Esophagus squamous epithelium (tissue), 5 donors: ENCODE measurements around the gene FES. TPM values are rescaled to one million over a fixed set of nuclear protein-coding genes. Genes with fewer than 3 reads are reported as not detected.

Experiments
- DNase-seq: peaks from one replicate; lab custom pipeline; 2025; lab: John Stamatoyannopoulos, UW
- H3K27ac ChIP-seq, 4 donors: fragments of 200-600 bp; sonication (generic); one replicate each; pipeline ENCODE4 v1.5.1; 2016 to 2019; ENCODE audit warnings: mild to moderate bottlenecking in 1 of 4
- H3K27me3 ChIP-seq, 4 donors: fragments of 200-600 bp; sonication (generic); 1 replicate in 3 of 4; 2 replicates in 1 of 4; pipeline versions ENCODE4 v1.5.1 to v1.6.0; 2017 to 2021; ENCODE audit warnings: antibody characterized with exemption in 1 of 4
- H3K36me3 ChIP-seq, 3 donors: fragments of 200-600 bp; sonication (generic); one replicate each; pipeline ENCODE4 v1.5.1; 2016 to 2019
- H3K4me1 ChIP-seq, 3 donors: fragments of 200-600 bp; sonication (generic); one replicate each; pipeline ENCODE4 v1.5.1; 2017 to 2019
- H3K4me3 ChIP-seq, 4 donors: fragments of 200-600 bp; sonication (generic); 1 replicate in 3 of 4; 2 replicates in 1 of 4; pipeline ENCODE4 v1.5.1; 2016 to 2019; ENCODE audit warnings: mild to moderate bottlenecking in 2 of 4, moderate library complexity in 1 of 4
- H3K9me3 ChIP-seq, 3 donors: fragments of 200-600 bp; sonication (generic); one replicate each; pipeline ENCODE4 v1.5.1; 2016 to 2019
- CTCF ChIP-seq, 6 experiments: fragments of 450-650 bp in 4 of 6; fragments of 200-600 bp in 2 of 6; sonication (generic) in 2 of 6; IDR thresholded peaks; one replicate each; pipeline ENCODE4 v1.5.1; 2016 to 2019; ENCODE audit warnings: antibody characterized with exemption in 6 of 6, mild to moderate bottlenecking in 4 of 6, moderate library complexity in 4 of 6
- POLR2A ChIP-seq, 4 donors: fragments of 450-650 bp; IDR thresholded peaks; one replicate each; pipeline ENCODE4 v1.6.1; 2017; ENCODE audit warnings: antibody characterized with exemption in 4 of 4, mild to moderate bottlenecking in 4 of 4, moderate library complexity in 3 of 4
- WGBS, 2 donors: methylation state at CpG; one replicate each; pipeline ENCODE4 v1.1.5; 2018; 5-methylcytosine and 5-hydroxymethylcytosine counted together
- intact Hi-C: fragments of 100-400 bp; cut with DNase I; formaldehyde crosslinking; loops from one replicate; pipeline ENCODE4 v1.15.0; 2022
- total RNA-seq, 4 donors: library from RNA; depleted of rRNA; stranded (reverse); fragments of >200 nt; gene quantifications; one replicate each; pipeline ENCODE4 v1.1.0, GENCODE V29; 2016
- donor health status: DM: yes; HTN: yes; CAD: no.

Gene FES
- total RNA-seq, 4 donors from 2014 or later = 1.8 to 13.4 (median 9.7) TPM

- no peaks in the 10 kb centered on the region for H3K36me3 ChIP-seq
- H3K4me3 ChIP-seq = no peak within 1 kb of the TSS
- no peaks in the 10 kb centered on the region for H3K9me3 ChIP-seq
- intact Hi-C loops = no loop called here
- WGBS, 2 donors = 41 to 68% methylated on average over 6 of the region's 6 CpGs
- DNase-seq = no peak
- no peaks in the 10 kb centered on the region for H3K27me3 ChIP-seq
- TF ChIP-seq CTCF (IDR thresholded peaks at IDR 0.05) (no peak), POLR2A (IDR thresholded peaks at IDR 0.05) (peak in 1 of 4 donors; percentile 37)
- peaks cover 46 to 89% (median 66%) of the 10 kb centered on the region in 3 donors for H3K4me1 ChIP-seq
- H3K27ac ChIP-seq = peak within 1 kb of the TSS; percentile 87 to 97 (median 96)
Measured at GRCh38 chr15:90868261-90868689, 16.0 kb upstream of the FES start, which contains the start of gene FURIN. Gene FURIN, plus strand, starts transcription at chr15:90868588. Its CDS starts 7,153 bp downstream, at chr15:90875741.

- Histone ChIP-seq H3K9me3 (no peaks in the 10 kb centered on the region), H3K27me3 (no peaks in the 10 kb centered on the region), H3K4me1 (peaks cover 50 to 89% (median 69%) of the 10 kb centered on the region in 3 donors), H3K36me3 (no peaks in the 10 kb centered on the region), H3K4me3 (no peak overlapping the region), H3K27ac (peak overlapping the region; percentile 87 to 97 (median 96))
- TF ChIP-seq POLR2A (IDR thresholded peaks at IDR 0.05) (no peak), CTCF (IDR thresholded peaks at IDR 0.05) (no peak)
- intact Hi-C loops = no loop called here
- DNase-seq = no peak
Measured at GRCh38 chr15:90869140-90869541, 15.2 kb upstream of the FES start.

- Histone ChIP-seq H3K9me3 (no peaks in the 10 kb centered on the region), H3K4me3 (peak overlapping the region in 1 of 4 donors; percentile 86), H3K27ac (peak overlapping the region; percentile 87 to 97 (median 96)), H3K27me3 (no peaks in the 10 kb centered on the region), H3K36me3 (no peaks in the 10 kb centered on the region), H3K4me1 (peaks cover 53 to 87% (median 67%) of the 10 kb centered on the region in 3 donors)
- intact Hi-C loops = no loop called here
- TF ChIP-seq CTCF (IDR thresholded peaks at IDR 0.05) (no peak), POLR2A (IDR thresholded peaks at IDR 0.05) (peak in 1 of 4 donors; percentile 49)
- no peak for DNase-seq
- 15 to 16% methylated on average over 7 to 8 of the region's 9 CpGs for WGBS, 2 donors
Measured at GRCh38 chr15:90869601-90870353, 14.5 kb upstream of the FES start.

GRCh38 chr15:90870354-90871138 is 13.8 kb upstream of the FES start:
- no peak for DNase-seq
- Histone ChIP-seq H3K4me3 (peak overlapping the region; percentile 73 to 98 (median 90)), H3K9me3 (no peaks in the 10 kb centered on the region), H3K4me1 (peaks cover 53 to 81% (median 65%) of the 10 kb centered on the region in 3 donors), H3K27me3 (no peaks in the 10 kb centered on the region), H3K36me3 (peaks cover 0 to 6% (median 0%) of the 10 kb centered on the region in 3 donors), H3K27ac (peak overlapping the region; percentile 87 to 97 (median 96))
- peak in 1 of 4 donors; percentile 16 for TF ChIP-seq POLR2A (IDR thresholded peaks at IDR 0.05)
- TF ChIP-seq CTCF (IDR thresholded peaks at IDR 0.05) = no peak
- intact Hi-C loops = no loop called here
- 23 to 25% methylated on average over 16 to 19 of the region's 19 CpGs for WGBS, 2 donors
